HepG2 (cell line): Measurements from ENCODE around the gene STK32C.

ENCODE experiments used
- EP300 ChIP-seq, 3 experiments: sonication (generic) in 1 of 3; formaldehyde crosslinking in 1 of 3; IDR thresholded peaks; 2 replicates each; pipeline versions ENCODE4 v1.5.1 to v1.6.1; 2011 to 2020; ENCODE audit warnings: low read depth in 2 of 3, low read length in 2 of 3, borderline replicate concordance in 1 of 3, improper control_type of control experiment in 1 of 3, mild to moderate bottlenecking in 1 of 3, missing genetic modification reagents in 1 of 3, moderate library complexity in 1 of 3
- FOXA1 ChIP-seq, 2 experiments: fragments of 450-650 bp in 1 of 2; sonication (generic) in 1 of 2; formaldehyde crosslinking in 1 of 2; IDR thresholded peaks; 2 replicates each; pipeline versions ENCODE4 v1.4.0 to v1.6.1; 2016 to 2020; ENCODE audit warnings: missing genetic modification reagents in 1 of 2
- FOXO1 ChIP-seq: sonication (generic); formaldehyde crosslinking; IDR thresholded peaks from 2 replicates; pipeline ENCODE4 v1.4.0; 2020; ENCODE audit warnings: missing genetic modification reagents
- GABPA ChIP-seq, 2 experiments: IDR thresholded peaks; 2 replicates each; pipeline ENCODE4 v1.6.1; 2011 to 2016; ENCODE audit warnings: low read depth in 2 of 2, low read length in 1 of 2, missing biosample characterization in 1 of 2, missing genetic modification characterization in 1 of 2
- KDM1A ChIP-seq: IDR thresholded peaks from 2 replicates; pipeline ENCODE4 v1.6.1; 2016; ENCODE audit warnings: missing compliant biosample characterization
- SAP130 ChIP-seq: IDR thresholded peaks from 2 replicates; pipeline ENCODE4 v1.6.1; 2016; ENCODE audit warnings: low read depth
- SMC3 ChIP-seq: IDR thresholded peaks from 2 replicates; pipeline ENCODE4 v1.6.1; 2011; ENCODE audit warnings: low read length, improper control_type of control experiment
- SRSF4 ChIP-seq: fragments of 200-400 bp; formaldehyde crosslinking; IDR thresholded peaks from one replicate; pipeline ENCODE4 v1.6.1; 2018; ENCODE audit warnings: mild to moderate bottlenecking, low read depth, low read length, moderate library complexity; ENCODE audit not compliant: poor library complexity, severe bottlenecking
- ZNF747 ChIP-seq: sonication (generic); formaldehyde crosslinking; IDR thresholded peaks from 2 replicates; pipeline ENCODE4 v1.8.1; 2023; ENCODE audit warnings: missing genetic modification reagents, mild to moderate bottlenecking, borderline replicate concordance

DNA sequence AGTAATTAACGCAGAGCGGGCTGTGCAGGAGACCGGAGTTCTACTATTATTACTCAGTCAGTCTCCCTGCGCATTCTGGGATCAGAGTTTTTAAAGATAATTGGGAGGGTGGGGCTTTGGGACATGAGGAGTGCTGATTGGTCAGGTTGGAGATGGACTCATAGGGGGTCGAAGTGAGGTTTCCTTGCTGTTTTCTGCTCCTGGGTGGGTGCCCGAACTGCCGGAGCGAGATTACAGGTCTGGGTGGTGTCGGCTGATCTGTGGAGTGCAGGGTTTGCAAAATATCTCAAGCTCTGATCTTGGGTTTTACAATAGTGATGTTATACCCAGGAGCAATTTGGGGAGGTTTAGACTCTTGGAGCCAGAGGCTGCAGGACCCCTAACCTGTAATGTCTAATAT is 20.4 kb upstream of the STK32C start:
- TF ChIP-seq FOXO1 (CRISPR knock-in tag) (no peak), SMC3 (no peak), SRSF4 (no peak), KDM1A (CRISPR knock-in tag) (no peak), FOXA1 (IDR thresholded peaks at IDR 0.05) (no peak), FOXA1 (CRISPR knock-in tag; IDR thresholded peaks at IDR 0.05) (no peak), ZNF747 (CRISPR knock-in tag) (no peak), EP300 (IDR thresholded peaks at IDR 0.05; ENCODE audit: low read depth in 2 of 2, low read length in 2 of 2) (no peak), EP300 (CRISPR knock-in tag; IDR thresholded peaks at IDR 0.05; ENCODE audit: borderline replicate concordance) (no peak), SAP130 (CRISPR knock-in tag) (no peak), GABPA (IDR thresholded peaks at IDR 0.05; ENCODE audit: low read depth, low read length) (no peak), GABPA (CRISPR knock-in tag; IDR thresholded peaks at IDR 0.05; ENCODE audit: low read depth) (no peak)
